ENCODE measurements around the gene CCDC38.

GRCh38 chr12:95896846-95897245 is 45.6 kb downstream of the CCDC38 start:
- no peak for TF ChIP-seq CTCF (IDR thresholded peaks at IDR 0.05 in 2 of 3, conservative IDR thresholded peaks at IDR 0.05 in 1 of 3; ENCODE audit: insufficient read depth in 2 of 3, low read depth in 1 of 3, low read length in 3 of 3)
- no peak for TF ChIP-seq KAT7 (CRISPR knock-in tag; IDR thresholded peaks at IDR 0.05; ENCODE audit: borderline replicate concordance)
- no peak for TF ChIP-seq STAG1 (CRISPR knock-in tag; IDR thresholded peaks at IDR 0.05; ENCODE audit: borderline replicate concordance)
- no peak for TF ChIP-seq CBX3 (IDR thresholded peaks at IDR 0.05; ENCODE audit: borderline replicate concordance in 1 of 2, low read length in 2 of 2)
- TF ChIP-seq, protein P1, sequence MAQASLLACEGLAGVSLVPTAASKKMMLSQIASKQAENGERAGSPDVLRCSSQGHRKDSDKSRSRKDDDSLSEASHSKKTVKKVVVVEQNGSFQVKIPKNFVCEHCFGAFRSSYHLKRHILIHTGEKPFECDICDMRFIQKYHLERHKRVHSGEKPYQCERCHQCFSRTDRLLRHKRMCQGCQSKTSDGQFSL (CRISPR knock-in tag; IDR thresholded peaks at IDR 0.05), result no peak
- TF ChIP-seq, protein P1 (tag; IDR thresholded peaks at IDR 0.05), result no peak
- no peak for TF ChIP-seq EZH2 (IDR thresholded peaks at IDR 0.05; ENCODE audit: borderline replicate concordance, low read depth, low read length)
- no peak for TF ChIP-seq PHF21A (IDR thresholded peaks at IDR 0.05; ENCODE audit: borderline replicate concordance, low read depth)
- TF ChIP-seq ZBTB40 (IDR thresholded peaks at IDR 0.05), result no peak
- TF ChIP-seq ZBTB40 (CRISPR knock-in tag; IDR thresholded peaks at IDR 0.05), result no peak
- no peak for TF ChIP-seq PHF8 (IDR thresholded peaks at IDR 0.05; ENCODE audit: borderline replicate concordance, low read length)
- TF ChIP-seq DLX4 (CRISPR knock-in tag; IDR thresholded peaks at IDR 0.05), result no peak
- no peak for TF ChIP-seq HNRNPH1 (optimal IDR thresholded peaks at IDR 0.05; ENCODE audit: low read depth, low read length)
- no peak for TF ChIP-seq ETS1 (conservative IDR thresholded peaks at IDR 0.05; ENCODE audit: control insufficient read depth, low read depth, low read length)
- no peak for TF ChIP-seq SMARCA5 (IDR thresholded peaks at IDR 0.05)
